NCI-H774 (cell line): ENCODE data around the gene HEATR5B.
"Not testable (repeated sequence)": the region's sequence is repeated elsewhere in the genome, so short reads cannot be mapped to it uniquely, and the experiment has no call there.

ENCODE experiments used
- DNase-seq: peaks from one replicate; lab custom pipeline; 2025; lab: John Stamatoyannopoulos, UW

The HEATR5B gene

DNA sequence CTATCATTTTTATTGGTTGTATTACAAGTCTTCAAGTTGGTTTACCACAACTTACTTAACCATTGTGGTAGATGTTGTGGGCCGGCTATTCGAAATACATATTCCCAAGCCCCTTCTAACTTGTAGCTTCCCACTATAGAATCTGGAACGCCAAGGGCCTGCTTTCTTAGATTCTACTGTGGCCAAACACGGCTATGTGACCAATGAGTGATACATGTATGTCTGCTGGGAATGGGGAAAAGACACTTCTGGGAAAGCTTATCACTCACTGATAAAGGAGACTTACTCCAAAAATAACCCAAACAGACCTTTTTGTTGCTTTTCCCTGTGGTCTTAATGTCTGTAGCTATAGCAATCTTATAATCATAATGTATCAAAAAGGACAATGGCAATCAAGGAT is 142.3 kb downstream of the HEATR5B start:
- no peak for DNase-seq

DNA sequence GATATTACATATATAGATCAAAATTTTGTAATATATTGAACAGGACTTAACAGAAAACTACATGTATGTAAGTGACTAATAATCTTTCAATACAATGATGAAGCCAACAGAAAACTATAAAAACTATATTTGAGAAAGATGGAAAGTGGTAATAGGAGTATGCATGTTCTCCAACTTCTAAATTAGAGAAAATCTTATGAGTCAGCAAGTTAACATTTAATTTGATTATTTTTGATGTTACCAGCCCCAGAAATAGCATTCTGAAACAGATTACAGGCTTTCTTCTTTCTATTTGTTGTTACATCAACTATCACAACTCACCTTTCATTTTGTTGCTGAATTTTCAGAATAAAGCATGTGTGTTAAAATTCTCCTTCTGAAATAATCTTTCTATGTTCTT is 147.6 kb downstream of the HEATR5B start:
- DNase-seq, result not testable (repeated sequence)

DNA sequence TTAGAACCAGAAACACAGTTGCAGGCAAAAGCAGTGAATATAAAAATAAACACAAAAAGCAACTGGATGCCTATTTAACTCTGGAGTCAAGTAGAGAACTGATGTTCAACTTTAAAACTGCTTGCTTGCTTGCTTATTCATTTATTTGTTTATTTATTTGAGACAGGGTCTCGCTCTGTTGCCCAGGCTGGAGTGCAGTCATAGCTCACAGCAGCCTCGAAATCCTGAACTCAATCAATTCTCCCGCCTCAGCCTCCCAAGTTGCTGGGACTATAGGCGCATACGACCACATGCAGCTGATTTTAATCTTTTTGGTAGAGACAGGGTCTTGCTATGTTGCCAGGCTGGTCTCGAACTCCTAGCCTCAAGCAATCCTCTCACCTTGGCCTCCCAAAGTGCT is 152.5 kb downstream of the HEATR5B start:
- DNase-seq, result not testable (repeated sequence)
